Hypothalamus (tissue), 51 donors: ENCODE results near the gene FAM171A1.

ENCODE experiments used
- DNase-seq, 51 donors: peaks; one replicate each; lab custom pipeline; 2025; lab: John Stamatoyannopoulos, UW

FAM171A1 gene

DNA sequence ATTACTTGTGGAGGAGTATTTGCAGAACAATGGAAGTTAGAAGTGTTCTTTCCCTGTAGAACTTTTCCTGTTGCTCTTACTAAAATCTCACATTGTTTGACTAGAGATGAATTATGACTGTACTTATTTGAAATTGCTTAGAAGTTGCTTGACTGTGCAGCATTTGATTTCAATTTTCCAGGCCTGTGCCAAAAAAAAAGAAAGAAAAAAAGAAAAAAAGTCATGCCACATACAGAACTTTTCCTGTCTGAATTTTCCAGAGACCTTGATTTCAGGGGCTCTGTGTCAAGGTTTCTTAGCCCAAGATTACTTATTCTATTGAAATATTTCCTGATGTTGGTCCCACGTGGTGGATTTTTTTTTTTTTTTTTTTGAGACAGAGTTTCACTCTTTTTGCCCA is 3.5 kb upstream of the FAM171A1 start:
- no peak for DNase-seq

DNA sequence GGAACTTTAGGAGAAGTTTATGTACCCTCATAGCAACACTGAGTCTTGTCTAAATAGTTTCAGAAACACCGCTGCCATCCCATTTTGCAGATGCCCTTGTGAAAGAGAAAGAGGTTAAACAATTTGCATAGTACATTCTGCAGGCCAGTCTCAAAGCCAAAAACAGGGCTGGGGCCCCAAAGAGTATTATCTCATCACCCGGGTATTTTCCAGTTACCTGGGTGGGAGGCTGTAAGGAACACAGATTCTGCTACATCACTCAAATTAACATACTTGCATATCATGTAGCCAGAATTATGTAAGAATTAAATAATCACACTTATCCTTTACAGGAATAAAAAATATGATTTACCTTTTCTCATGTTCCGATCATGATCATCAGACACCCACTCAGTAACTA is 3.1 kb upstream of the FAM171A1 start:
- DNase-seq, result peak in 1 of 51 donors; percentile 17

DNA sequence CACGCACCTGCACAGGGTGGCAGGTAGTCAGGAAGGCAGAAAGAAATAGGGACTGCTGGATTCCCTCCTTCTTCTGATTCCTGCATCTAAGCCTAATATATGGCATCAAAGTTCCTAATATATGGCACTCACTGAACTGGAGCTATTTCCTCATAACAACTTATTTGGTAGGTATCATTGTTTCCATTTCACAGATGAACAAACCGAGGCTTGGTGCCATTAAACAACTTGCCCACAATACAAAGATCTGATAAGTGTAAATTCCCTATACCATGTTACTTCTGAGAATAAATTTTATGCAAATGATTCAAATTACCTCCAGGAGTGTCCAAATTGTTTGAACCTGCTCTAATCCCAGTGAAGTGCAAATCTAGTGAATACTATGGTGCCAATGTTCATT is 2.1 kb upstream of the FAM171A1 start:
- no peak for DNase-seq

DNA sequence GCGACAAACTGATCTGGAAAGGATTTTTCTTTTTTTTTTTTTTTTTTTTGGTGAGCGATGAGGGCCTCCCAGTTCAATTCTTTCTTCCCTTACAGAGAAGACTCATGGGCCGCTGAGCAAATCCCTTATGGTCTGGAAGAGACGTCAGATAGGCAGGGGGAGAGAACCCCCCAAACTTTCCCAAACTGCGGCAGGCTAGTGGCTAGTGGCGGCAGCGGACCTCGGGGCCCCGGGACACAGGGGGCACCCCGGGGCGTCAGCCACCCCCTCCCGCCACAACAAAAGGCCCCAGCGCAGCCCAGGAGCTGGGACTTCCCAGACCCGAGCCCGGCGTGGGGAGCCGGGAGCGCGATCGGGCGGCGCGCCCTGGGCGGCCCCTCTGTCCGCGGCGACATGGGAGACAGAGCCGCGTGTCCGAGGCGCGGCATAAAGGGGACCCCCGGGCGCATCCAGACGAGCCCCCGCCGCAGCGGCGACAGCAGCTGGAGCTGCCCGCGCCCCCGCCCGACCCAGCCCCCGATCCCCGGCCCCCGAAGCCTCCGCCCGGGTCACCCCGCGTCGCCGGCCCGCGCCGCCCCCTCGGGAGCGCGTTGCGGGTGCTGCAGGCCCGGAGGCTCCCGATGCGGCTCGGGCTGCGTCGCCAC is 755 bp downstream of the FAM171A1 start:
- DNase-seq, result peak in 13 of 51 donors; percentile 14 to 60 (median 36)

DNA sequence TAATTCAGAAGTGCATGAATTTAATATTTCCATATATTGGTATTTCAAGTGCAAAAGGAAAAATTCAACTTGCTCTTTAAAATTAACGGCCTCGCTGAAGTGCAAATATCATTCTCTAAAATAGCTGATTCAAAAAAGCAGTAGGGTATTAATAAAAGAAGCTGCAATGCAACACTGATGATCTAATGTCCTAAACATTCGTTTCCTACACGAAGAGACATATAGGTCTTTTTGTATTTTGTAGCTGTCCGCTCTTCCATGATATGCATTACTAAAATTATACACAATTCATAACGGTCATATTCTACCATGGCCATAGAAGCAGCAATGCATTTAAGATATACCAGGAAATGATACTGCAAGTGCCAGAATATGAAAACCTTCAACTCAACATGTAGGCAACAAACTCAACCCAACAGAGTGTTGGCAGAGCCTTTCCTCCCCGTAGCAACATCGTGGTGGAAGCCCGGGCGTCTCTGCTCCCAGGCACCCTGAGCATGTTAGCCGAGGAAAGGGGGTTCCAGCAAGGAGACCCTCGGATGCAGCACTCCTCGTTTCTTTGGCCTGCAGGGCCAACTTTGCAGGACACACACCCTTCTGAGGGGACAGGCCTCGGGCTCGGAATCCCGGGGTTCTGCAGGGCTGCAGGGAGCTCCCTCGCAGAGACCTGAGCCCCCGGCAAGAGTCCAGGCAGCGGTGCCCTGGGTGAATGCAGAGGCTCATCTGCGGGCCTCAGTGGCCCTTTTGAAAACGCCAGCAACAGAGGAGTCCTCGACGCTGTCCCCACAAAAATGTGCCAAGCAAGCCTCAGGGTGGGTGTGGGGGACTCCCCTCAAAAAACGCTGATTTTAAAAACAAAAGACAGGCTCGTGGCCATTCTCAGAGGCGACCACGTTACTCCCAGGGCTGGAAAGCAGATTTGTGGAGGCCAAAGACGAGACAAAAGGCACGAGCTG is 1.6 kb downstream of the FAM171A1 start:
- peak in 20 of 51 donors; percentile 13 to 72 (median 30) for DNase-seq

DNA sequence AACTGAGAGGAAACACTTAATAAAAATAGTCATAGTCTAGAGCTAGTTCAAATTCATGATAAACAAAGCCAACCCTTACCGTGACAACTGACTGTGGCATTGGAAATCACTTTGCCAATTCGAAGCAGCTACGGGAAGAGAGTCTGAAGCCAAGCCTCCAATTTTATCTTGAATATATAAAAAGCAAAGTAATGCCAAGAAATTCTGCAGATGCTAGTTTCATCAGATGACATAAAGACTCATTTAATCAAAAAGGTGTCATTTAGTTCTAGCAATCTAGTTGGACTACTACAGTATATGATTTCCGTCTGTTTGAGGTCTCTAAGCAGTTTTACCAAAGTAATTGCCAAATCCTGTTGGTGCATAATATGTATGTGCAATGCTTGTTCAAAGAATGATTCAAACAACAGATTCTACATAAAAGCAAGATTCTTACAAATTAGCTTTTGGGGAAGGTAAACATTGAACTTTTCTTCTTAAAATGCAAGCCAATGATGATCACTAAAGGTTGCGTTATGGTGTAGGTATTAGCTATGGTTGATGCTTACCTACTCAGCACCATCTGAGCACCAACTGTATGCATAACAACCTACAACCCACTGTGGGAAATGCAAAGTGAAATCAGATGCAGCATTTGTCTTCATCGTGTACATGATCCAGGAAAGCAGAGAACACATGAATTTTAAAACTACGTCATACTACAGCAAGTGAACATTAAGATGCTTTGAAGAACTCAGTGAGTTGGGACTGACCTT is 2.8 kb downstream of the FAM171A1 start:
- peak in 1 of 51 donors; percentile 33 for DNase-seq

DNA sequence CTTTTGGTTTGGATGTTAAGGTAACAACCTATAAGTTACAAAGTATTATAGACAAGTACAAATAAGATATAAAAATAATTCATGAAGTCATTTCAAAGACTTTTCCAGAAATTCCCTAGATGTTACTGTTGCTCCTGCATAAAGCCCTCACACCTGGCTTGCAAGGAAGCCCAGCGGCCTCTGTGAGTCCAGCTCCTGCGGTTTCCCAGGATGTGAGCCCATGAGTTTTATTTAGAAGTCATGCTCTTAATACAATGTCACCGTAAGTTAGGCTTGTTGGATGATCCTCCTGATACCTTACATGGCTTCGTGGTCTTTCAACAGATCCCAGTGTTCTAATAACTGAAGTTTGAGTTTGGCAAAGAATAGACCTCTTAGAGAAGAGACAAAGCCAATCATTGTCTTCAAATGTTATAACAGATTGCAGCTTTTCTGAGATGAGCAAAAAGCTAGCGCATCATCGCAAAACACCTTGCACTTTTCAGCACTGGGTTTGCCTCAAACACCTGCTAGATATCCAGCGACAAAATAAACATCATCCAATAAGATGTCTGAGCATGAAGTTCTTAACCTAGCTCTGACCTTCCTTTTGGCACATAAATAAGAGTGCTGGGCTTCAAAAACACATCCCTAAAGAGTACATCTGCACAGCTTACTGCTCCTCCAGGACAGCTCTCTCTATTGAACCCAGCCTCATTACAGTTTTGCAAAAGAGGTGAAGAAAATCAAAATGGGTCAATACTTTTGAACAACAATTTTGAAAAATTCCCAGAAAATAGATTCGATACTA is 3.6 kb downstream of the FAM171A1 start:
- peak in 1 of 51 donors; percentile 33 for DNase-seq

DNA sequence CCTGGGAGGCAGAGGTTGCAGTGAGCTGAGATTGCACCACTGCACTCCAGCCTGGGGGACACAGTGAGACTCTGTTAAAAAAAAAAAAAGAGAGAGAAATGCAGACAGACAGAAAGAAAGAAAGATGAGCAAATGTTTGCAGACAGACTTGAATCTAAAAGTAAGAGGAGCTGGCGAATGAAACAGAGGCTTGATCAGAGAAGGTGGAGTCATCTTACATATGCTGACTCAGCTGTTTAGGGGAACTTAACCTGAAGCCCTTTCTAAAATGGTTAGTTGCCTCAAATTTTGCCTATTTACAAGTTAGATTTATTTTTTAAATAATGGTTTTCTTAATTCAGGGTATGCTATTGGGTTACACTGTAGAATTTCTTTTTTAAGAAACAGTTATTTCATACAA is 5.4 kb downstream of the FAM171A1 start:
- no peak for DNase-seq

DNA sequence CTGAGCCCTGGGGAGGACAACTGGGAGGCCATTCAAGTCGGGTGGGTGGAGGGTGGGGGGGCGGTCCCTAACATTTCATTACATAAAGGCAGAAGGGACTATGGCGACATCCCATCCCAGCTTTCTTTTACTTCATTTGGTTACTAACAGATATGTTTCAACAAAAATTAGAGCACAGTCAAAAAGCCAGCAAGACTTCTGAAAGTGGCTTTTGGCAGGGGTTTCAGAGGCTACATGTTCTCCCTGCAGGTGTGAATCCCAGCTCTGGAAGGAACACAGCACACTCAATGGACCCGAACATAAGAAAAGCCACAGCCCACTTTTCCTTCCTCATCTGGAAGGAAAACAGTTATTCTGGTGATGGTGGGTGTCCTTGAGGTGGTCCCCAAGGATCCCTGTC is 7.1 kb downstream of the FAM171A1 start:
- DNase-seq, result no peak

DNA sequence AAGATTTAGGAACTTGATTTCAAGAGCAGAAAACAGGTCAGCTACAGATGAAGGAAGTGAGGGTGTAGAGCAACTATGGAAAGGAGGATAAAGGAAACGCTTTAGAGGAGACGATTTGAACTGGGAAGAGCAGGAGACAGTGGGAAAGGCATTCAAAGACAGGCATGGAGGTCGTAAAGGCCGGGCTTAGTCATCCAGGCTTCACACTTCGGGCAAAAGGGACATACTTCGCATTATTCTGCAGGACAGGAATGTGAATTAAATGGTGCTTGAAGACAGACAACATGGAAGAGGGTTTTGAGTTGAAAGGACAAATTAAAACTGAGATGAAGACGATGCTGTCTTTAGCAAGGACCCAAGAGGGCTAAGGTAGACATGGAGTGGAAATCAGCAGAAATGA is 8.1 kb downstream of the FAM171A1 start:
- no peak for DNase-seq

DNA sequence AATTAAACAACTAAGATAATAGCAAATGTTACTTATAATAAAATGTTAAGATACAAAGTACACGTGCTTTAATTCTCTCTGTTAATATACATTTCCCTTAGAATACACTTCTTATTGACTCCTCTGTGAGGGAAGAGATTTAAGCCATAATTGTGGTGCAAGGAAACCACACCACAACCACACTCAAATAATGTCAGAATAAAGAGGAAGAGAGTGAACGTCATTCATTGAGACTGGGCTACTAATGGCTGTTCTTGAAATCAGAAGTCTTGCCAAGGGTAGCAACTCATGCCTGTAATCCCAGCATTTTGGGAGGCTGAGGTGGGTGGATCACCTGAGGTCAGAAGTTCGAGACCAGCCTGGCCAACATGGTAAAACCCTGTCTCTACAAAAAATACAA is 10.0 kb downstream of the FAM171A1 start:
- no peak for DNase-seq

DNA sequence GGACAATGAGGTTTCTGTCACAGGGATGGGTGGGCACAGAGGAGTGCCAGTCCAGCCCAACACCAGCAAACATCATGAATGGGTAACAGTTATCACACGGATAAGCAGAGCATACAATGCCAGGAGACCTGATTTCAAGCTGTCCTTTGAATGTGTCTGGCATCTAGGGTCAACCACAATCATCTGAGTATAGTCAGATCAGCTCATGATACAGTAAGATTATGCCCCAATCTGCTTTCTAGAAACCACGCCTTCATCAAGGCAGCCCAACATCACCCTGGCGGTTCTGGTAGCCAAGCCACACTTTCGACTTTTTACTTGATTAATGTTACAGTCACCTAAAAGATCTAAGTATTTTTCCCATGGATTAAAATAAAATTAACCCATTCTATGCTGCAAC is 10.5 kb downstream of the FAM171A1 start:
- no peak for DNase-seq

DNA sequence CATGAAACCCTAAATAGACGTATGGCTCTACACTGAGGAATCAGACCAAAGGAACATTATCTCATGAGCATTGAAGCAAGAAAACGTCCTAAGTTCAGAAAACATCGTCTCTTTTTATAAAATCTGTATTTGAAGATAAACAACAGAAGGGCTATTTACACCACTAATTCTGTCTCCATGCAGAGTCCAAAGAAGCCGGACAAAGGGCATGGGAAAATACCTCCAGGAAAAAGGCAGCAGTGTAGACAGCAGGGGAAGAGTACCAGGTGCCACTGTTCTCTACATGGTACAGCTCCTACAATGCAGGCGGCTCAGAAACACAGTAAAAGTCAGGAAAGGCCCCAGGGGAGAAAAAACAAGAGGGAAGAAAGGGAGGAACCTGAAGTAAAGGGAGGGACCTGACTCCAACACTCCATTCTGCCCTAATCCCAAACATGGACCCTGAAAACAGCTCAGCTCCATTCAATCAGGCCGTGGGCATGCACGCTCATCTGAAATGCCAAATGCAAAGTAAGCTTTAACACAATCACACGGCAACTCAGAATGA is 17.5 kb downstream of the FAM171A1 start:
- DNase-seq, result no peak

DNA sequence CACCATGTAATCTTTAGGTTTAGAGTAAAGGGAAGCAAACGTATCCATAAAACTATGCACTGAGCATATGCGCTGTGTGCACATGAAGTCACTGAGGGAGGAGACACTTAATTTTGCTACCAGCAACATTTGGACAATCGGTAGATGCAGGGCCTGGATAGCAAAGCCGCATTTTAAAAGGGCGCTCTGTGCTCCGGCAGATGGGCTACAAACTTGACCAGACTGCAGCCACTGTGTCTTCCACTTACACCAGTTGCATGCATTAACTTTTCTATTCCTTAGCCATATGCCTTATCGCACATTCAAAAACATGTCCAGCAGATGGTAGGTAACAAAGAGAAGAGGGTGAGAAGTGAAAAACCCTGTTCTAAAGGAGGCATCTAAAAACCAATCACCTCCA is 18.3 kb downstream of the FAM171A1 start:
- DNase-seq, result peak in 2 of 51 donors; percentile 15 to 33

DNA sequence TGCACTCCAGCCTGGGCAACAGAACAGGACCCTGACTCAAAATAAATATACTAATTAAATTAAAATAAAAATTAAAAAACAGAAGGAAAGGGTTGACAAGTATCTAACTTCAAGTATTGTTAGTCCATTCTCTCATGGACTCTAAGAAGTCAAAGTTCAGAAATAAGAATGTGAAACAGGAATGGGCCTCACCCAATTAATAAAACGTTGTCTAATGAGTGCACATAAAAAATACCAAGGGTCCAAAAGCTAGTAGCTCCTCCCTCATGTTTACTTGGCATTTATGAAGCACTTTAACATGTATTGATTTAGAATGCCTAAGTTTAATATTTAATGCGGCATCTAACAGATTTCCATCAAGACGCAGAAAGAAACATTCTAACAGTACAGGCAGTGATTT is 18.9 kb downstream of the FAM171A1 start:
- no peak for DNase-seq

DNA sequence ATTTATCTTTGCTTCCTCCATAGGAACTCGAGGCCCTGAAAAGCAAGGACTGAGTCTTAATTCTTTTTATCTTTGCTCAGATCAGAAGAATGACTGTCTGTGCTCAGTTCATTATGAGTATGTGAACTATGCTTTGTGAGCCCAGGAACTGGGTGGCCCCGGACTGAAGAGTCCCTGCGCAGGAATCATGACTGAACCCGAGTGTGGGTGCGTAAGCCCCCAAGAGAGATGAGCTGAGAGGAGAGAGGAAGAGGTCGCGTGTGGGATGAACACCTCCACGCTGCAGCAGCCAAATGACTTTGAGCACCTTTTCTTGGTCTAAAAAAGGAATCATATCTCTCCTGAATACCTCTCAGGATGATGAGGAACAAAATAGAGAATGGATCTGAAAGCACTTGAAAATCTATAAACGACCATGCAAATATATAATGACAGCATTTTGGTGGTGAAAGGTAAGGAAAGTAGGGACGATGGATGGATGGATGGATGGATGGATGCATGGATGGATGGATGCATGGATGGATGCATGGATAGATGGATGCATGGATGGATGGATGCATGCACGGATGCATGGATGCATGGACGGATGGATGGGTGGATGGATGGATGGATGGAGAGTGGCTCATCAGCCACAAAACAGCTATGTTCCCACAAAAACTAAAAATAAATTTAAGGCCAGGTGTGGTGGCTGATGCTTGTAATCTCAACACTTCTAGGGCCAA is 19.8 kb downstream of the FAM171A1 start:
- peak in 1 of 51 donors; percentile 22 for DNase-seq

DNA sequence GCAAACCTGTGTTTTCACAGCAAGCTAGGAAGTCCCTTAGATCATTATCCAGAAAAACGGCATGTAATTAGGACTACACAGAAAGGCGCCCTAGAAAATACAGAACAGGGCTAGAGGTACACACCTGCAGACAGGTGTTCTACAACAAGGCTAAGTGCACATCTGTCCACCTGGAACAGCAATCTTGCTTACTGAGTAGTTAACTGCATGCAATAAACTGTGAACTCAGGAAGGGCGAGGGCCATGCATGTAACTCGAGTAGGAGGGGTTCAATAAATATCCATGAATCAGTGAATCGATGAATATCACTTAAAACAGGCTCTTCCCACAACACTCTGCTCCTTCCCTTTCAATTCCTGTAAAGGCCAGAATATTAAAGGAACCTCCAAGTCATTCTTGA is 22.0 kb downstream of the FAM171A1 start:
- no peak for DNase-seq

DNA sequence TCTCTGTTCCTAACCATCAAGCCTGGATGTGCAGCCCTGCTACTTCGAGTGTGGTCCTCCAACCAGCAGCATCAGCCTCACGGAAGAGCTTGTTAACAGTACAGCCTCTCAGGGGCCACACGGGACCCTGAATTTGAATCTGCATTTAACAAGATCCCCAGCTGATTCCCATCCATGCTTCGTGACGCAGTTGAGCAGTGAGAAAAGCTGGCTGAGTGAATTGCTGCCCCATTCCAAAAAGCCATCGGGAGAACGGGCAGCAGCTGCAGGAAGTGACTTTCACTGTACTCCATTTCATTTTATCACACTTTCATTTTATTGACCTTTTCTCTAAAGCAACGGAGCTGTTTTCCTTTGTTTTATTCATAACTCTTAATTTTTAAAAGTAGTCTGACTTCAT is 22.5 kb downstream of the FAM171A1 start:
- peak in 10 of 51 donors; percentile 12 to 35 (median 15) for DNase-seq

DNA sequence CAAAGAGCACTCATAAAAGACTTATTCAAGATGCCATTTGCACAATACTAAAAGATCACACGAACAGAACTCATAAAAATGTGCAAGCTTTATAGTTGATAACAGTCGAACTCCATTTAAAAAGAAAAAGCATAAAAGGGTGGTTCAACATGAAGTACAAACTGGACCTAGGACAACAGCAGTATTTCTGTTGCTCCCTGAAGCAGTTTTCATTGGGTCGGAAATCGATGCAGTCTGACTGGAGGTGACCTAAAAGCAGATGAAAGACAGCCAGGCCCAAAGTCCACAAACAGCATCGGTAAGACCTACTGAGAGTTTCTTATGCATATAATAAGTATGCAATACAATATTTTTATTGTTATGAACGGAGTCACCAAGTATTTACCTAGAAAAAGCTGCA is 23.9 kb downstream of the FAM171A1 start:
- DNase-seq, result no peak
